Fibroblast of upper back skin (primary cell): ENCODE data around the gene SFXN4.

ENCODE experiments used
- DNase-seq: peaks from one replicate; pipeline ENCODE4 v3.0.0-alpha.2; 2013

SFXN4 gene, protein sequence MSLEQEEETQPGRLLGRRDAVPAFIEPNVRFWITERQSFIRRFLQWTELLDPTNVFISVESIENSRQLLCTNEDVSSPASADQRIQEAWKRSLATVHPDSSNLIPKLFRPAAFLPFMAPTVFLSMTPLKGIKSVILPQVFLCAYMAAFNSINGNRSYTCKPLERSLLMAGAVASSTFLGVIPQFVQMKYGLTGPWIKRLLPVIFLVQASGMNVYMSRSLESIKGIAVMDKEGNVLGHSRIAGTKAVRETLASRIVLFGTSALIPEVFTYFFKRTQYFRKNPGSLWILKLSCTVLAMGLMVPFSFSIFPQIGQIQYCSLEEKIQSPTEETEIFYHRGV

DNA sequence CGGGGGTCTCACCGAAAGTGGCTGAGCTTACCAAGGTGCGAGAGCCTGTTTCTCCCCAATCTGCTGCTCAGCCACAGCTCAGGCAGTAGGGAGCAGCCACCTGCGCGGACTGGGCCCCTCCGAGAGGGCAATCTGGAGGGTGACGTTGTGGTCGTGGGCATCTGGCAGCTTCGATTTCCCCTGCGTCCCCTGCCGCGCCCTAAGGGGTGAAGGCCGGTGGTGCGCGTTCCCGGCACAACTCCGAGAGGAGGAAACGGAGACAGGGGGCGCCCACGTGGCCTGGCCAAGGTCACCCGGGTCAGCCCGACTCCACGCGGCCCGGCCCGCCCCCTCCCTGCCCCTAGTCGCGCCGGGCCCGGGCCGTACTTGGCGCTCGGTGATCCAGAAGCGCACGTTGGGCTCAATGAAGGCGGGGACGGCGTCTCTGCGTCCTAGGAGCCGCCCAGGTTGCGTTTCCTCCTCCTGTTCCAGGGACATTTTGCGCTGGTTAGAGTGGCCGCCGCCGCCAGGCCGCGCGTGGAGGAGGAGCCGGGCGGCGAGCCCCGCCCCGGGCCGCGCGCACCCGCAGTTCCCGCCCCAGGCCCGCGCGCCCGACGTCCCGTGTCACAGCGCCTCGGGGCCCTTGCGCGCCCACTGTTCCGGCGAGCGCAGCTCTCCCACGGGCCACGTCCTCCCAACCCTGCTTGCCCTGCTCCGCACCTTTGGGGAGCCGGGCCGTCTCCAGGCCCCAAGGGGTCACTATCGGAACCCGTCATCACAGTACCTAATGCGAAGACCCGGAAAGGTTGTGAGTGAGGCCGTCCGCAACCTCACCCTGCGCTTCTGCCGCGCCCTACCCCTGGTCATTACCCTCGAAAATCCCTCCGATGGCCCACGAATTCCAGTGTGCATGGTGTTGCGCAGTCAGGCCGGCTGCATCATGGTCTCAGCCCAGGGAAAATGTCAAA is at the start of gene SFXN4:
Gene SFXN4, minus strand, starts transcription at position 544 of the 947 bp plus-strand sequence. Its CDS starts 67 bp downstream, at position 477.
- peak; percentile 43 for DNase-seq

DNA sequence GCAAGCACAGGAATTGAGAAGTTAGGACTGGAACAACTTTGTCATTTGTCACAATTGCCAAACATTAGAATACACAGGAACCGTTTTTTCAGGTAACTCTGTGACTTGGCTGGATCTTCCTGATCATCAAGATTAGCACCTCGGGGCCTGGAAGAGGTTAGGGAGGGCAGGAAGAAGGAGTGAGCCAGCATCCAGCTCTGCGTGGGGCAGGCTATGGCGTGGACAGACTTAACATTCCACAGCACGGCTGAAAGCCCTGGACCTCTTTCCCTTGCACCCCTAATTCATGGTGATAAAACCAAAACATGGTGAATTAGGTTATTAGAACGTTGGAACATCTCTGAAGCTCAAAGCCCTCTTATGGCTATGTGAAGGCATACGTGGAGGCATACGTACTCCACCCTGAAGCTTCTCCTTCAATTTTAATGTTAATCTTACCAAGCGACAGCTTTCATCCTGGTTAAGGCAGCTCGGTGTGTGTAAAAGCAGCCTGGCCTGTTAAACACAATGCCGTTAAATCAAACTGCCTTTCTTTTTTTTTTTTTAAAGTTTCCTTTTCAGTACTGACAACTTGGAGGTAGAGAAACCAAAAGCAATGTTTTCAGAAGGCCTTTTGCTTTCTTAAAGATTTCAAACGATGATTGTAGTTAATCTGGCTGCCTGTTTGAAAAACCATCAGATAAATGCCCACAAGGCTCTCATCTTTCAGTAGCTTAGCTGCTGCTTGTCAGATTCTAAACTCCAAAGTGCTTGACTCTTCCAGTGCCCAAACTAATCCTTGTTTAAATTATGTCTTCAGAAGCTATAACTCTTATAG is 46.3 kb upstream of the SFXN4 start:
- DNase-seq: no peak

DNA sequence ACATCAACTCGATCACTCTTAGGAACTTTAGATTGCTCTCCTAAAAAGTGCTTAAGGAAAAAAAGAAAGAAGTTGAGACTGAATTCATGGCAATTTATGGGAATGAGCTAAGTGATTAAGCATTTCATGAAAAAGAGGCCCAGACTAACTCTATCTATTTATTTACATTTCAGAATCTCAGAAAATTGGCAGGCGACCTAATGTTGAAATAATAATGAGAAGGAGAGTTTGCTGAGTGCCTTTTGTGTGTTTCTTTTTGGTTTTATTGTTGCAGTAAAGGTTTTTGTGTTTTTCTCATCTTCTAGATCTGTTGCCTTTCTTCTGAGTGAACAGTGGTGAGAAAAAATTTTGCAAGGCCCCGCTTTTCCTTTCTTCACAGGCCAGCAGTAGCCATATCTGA is 45.7 kb upstream of the SFXN4 start:
- DNase-seq: peak; percentile 66

DNA sequence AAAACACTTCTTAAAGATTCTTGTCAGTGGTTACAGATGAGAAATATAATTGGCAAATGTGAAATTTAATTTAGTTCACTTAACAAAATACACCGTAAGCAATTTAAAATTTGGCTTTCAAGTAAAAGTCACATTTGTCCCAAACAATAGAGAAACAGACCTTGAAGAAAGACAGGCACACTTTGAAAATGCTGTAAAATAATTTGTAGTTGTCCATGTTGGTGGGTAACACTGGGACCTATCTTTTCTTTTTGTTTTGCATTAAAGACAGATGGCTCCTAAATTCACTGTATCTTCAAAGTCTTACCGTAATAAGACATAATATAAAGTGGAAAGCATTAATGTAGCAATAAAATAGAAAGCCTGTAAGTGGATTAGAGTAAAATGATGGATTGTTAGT is 45.1 kb upstream of the SFXN4 start:
- DNase-seq: no peak

DNA sequence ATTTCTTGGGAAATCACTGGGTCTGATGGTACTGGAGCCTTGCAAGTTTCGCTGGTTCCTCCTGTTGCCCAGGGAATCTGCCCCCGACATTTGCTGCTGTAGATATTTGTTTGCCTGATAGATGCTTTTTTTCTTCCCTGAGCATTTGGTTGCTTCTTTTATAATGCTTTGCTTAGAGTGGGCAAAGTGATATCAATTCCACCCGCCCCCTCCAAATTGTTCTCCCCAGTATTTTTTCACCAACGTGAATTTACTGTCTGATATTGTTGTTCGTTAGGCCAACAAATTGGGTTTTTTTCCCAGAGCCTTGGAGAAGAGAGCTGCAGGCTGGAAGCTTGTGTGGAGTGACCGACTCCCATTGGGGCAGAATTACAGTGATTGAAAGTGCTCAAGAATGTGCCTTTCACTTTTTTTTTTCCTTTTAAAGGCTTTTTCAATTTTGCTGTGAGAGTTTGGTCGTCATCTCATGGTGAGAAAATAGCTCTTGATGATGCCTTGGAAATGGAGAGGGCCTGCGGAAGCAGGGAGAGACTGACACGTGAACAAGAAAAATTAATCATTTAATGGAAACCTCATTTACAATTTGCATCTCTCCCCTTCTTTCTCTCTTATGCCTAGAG is 44.3 kb upstream of the SFXN4 start:
- DNase-seq: no peak

DNA sequence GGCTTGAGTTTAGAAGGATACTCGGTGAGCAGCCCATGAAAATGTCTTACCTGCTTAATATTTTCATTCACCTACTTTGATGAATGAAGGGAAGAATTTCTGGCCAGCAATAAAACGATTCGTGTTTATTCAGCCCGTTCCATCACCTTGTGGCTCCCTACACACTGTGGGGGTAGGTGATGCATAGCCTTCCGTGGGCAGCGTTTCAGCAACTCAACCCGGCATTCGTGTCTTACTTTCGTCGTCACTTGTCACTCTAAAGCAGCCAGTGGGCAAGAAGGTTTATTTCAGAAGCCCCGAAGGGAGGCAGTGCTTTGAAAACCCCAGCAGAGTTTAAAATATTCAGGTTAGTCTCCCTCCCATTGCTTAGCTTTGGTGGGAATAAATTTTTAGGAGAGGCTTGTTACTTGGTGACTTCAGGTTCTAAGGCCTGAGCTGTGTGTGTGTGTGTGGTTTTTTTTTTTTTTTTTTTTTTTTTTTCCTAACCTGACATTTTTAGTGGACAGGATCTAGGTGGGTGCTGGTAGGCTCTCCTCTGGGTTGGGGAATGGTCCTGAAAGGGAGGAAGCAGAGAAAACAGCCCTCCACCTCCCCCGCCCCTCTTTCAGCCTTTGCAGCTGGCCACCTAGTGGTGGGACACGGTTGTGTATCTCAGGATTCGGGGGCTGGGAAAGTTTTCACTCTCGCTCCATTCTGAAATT is 43.7 kb upstream of the SFXN4 start:
- DNase-seq: peak; percentile 54

DNA sequence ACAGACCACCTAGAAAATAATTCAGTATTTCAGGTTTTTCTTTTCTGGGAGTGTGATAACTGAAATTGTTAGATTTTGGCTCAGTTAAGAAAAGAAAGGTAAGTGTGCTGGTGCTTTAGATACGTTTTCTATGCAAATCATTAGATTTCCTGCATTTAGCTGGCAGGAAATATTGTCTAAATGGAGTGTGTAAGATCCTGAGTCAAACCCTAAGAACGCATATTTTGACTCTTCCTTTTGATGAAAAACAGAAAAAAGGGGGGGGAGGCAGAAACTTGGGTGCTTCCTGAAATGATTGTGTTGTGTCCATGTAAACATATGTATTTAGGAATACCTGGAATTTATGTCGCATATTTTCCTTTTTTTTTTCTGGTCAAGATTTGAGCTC is 43.0 kb upstream of the SFXN4 start:
- no peak for DNase-seq

DNA sequence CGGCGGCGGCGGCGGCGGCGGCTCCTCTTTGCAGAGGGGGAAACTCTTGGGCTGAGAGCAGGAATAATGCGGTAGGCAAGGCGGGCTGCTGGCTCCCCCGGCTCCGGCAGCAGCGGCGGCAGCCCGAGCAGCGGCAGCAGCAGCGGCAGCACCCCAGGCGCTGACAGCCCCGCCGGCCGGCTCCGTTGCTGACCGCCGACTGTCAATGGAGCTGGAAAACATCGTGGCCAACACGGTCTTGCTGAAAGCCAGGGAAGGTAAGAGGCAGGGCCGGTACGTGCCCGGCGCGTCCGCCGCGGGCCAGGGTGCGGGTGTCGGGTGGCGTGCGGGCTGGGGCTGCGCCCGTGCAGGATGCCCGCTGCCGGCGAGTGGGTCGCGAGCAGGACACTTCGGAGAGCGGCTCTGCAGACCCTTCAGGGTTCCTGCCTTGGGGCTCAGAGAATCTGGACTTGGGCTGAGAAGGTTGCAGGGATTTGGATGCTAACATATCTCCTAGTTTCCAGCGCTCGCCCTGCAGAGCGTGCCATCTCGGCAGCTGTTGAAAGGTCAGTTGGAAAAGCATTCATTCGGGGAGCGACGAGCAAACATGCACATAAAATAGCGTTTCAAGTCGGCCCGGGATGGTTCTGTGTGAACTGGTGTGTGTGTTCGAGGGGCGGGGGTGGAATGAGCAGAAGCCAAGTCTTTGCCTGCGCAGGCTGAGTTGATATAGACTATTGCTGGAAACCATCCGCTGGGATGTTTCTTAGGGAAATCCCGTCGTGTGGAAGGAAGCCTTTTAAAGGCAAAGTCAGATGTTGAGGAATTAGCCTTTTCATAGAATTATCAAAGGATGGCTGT is 42.4 kb upstream of the SFXN4 start:
- peak; percentile 48 for DNase-seq

DNA sequence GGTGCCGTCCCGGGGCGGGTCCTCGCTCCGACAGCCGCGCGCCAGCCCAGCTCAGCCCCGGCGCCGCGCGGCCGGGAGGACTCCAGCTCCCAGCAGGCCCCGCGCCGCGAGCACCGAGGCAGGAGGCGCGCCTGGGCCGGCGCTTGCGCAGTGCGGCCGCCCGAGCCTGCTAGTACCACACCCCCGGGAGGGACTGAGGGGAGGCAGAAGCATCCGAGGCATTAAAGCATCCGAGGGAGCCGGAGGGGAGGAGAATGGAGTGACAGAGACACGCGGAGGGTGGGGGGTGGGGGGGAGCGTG is 41.8 kb upstream of the SFXN4 start, which contains the start of gene GRK5:
Gene GRK5, plus strand, starts transcription at position 206 of the 301 bp plus-strand sequence. CDS start 347 bp downstream, outside the sequence.
- peak; percentile 97 for DNase-seq

DNA sequence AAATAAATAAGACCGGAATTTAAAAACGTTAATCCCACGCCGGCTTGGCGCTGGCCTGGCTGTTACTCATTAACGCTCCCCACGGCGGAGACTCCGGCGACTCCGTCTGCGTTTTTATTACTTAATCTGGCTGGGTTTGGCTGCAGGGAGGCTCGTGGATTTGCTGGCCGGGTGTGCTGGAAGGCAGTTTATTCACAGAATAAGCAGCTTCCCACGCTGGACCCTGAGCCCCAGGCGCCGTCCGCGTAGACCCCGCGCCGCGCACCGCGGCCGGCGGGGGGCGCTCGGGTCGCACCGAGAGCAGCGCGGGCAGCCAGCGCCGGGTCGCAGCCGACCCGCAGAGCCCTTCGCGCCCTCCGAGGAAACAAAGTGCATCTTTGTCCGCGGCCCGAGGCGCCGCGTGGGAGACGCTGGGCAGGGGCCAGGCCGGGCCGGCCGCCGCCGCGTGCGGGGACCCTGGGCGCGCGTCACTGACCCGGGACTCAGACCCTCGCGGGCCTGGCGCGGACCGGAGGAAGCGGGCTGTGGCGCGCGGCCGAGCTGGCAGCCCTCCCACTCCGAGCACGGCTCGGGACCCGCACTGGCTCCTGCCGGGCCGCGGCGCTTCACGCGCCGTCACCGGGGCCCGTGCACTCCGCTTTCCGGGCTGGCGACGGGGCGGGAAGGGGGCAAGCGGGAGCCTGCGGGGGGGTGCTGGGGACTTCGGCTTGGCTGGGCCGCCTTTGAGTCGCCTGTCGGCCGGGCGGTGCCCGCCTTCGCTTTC is 41.3 kb upstream of the SFXN4 start:
- peak; percentile 62 for DNase-seq

DNA sequence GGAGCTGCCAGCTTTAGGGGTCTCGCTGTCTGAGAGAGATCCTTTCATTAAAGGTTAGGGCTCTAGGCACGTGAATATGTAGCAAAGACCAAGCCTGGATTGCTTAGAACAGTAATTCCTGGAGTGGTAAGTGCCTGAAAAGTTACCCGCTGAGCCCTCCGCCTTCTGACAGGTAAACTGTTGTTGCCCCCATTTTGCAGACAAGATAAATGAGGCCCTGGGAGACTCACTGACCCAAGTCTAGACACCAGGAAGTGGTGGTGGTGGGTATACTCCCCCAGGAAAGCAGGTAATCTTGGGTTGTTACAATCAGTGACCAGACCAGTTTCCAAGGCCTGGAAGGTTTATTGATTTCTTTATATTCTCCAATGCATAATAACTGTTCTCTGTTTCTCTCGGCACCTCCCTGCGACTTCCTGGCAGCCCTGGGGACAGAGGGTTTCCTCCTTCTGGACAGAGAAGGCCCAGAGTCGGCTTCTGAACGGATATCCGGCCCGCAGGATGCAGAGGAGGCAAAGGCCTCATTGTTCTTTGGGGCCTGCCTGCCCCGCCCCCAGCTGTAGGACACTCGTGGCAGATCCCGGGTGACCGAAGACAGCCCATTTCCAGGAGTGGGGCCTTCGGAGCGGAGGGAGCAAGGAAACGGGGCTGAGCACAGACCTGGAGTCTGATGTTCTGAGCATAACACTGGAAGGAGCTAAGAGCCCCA is 40.5 kb upstream of the SFXN4 start:
- no peak for DNase-seq

DNA sequence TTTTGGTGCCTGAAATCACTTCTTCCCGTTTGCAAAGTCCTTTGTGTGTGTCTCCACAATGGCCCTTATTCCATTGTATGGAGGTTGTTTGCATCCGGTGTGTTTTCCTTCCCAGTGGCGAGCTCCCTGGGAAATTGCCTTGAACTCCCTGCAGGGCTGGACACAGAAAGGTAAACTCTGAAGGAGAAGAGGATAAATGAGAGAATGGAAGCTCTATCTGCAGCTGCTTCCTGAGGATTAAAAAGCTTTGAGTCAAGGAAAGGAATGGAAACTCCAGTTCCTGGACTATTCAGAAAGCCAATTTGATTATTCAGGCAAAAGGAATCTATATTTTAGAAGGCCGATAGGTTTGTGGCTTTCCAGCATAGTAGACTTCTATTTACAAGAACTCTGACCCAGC is 37.5 kb upstream of the SFXN4 start:
- peak; percentile 77 for DNase-seq

DNA sequence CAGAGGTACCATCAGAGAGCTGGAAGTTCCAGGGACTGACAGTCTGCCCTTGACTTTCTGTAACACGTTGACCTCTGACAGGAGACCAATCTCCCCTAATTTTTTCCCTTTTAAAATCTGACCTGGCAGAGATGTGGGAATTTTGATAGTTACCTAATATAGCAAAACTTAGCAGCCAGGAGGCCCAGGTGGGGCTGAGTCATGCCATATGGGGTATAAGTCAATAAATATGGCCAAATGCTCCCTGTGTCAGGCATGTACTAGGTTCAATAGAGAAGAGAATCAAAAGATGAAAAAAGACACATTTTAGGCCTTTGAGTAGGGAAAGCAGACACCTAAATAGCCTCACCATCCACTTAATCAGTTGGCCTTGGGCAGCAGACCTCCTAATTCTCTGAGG is 35.7 kb upstream of the SFXN4 start:
- no peak for DNase-seq

DNA sequence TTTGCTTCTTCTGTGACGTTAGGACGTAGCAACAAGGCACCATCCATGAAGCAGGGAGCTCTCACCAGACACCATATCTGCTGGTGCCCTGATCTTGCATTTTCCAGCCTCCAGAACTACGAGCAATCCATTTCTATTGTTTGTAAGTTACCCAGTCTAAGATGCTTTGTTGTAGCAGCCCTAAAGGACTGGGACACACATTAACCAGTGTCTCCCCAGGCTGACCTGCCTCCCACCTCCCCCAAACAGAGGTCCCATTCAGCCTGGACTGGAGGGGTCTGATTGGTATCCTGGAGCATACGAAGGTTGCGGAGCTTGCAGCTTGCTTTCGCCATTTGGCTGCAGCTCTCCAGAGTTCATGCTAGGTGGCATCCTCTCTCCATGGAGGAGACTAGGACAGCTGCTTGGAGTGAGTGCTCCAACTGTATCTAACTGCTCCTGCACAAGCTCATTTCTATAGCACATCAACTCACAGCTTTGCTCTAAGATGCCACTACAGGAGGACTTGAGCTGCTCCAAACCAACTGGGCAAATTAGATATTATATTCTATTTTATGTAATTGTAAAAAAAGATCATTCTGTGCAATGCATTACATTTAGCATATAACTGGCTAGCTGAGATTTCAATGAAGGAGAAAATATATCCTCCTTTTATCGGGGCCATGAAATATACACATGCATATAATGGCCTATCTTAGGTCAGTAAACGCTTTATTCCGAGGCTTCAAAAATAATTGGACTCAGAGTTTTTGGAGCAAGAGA is 33.9 kb upstream of the SFXN4 start:
- DNase-seq: peak; percentile 84

DNA sequence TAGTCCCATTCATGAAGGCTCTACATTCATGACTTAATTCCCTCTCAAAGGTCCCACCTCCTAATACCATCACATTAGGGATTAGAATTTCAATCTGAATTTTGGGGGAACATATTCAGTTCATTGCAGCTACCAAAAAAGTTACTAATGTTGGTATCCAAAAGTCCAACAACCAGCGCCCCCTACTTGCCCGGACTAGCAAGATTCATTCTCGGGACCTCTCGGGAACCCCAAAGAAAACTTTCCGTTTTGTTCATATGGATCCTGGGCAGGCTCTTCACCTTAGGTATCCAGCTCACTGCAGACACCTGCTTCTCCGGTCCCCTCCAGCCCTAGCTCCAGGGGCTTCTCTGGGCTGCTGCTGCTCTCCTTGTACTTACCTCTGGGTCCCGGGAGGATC is 32.9 kb upstream of the SFXN4 start:
- no peak for DNase-seq

DNA sequence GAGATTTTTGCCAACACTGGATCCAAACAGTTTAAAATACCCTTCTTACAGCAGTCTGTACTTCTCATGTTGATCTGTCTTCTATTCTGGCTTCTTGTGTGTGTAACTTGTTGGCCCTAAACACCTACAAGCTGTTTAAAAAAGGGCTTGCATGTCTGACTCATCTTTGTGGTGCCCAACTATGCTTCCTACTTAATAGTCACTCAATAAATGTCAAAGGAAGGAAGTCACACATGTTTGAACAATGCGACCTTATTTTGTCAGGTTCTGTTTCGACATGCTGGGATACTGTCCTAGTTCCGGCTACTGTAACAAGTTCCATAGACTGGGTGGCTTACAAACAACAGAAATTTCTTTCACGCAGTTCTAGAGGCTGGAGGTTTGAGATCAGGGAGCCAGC is 32.4 kb upstream of the SFXN4 start:
- peak; percentile 57 for DNase-seq

DNA sequence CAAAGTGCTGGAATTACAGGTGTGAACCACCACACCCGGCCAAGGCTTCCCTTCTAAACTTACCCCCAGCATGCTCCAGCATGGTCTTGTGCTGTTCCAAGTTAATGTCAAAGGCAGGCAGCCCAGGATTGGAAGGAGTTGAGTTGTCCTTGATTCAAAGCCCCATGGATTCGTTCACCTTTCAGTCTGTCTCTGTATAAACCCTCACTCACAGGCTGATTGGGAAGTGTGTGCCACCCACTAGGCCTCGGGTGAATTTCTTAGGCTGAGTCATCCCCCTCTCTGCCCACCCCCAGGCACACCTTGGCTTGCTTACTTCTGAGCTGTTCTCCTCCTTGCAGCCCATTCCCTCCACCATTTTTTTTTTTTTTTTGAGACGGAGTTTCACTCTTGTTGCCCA is 26.4 kb upstream of the SFXN4 start:
- DNase-seq: no peak

DNA sequence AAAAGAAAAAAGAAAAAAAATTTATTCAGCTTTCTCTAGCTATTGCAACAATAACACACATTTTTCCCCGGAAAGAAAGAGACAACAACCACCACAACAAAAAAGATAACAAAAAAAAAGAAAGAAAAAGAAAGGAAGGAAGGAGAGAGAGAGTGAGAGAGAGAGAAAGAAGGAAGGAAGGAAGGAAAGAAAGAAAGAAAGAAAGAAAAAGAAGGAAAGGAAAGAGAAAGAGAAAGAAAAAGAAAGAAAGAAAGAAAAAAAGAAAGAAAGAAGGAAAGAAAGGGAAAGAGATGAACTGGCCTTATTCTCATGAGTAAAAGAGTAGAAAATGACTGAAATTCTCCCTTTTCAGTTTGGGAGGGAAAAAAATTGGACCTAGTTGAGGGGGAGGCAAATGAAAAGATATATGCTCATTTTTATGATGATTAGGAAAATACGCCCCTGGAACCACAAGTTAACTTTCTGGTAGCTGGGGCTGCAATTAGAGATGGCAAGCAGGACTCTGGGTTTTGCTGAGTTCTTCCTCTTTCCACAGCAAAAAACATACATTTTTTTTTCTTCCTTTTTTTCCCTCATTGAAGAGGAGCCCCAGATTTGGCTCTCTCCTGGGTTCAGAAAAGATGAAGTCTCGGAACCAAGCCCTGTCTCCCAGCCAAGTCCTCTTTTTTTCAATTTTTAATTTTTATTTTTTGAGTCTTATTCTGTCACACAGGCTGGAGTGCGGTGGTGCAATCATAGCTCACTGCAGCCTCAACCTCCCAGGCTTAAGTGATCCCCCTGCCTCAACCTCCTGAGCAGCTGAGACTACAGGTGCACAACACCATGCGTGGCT is 25.7 kb upstream of the SFXN4 start:
- no peak for DNase-seq
